SJSA1 (cell line): Measurements from ENCODE around the gene FHL2. TPM values are rescaled to one million over a fixed set of nuclear protein-coding genes. Genes with fewer than 3 reads are reported as not detected.

Experiments
- total RNA-seq: library from RNA; depleted of rRNA; stranded (reverse); fragments of >200 nt; shearing (Covaris generic); gene quantifications from 2 replicates; pipeline ENCODE4 v1.2.3, GENCODE V29; 2014; rRNA removed

Gene FHL2
- total RNA-seq, 1 experiment from 2014 or later: 190 TPM

Other genes with a start within 250 kb of the FHL2 start
- gene GPR45, start 157.3 kb downstream of the FHL2 start, total RNA-seq: 0.16 and 0.29 TPM in 2 replicates
- 16.5 and 25.8 TPM in 2 replicates for gene TGFBRAP1, start 69.3 kb downstream of the FHL2 start, total RNA-seq
- 18.6 and 19.6 TPM in 2 replicates for gene C2orf49, start 61.5 kb downstream of the FHL2 start, total RNA-seq